H4 (cell line): Measurements from ENCODE around the gene IMMP1L. TPM values are rescaled to one million over a fixed set of nuclear protein-coding genes. Genes with fewer than 3 reads are reported as not detected.
A peak's percentile ranks its signal among the peaks of the same experiment; 100 is the strongest.
"Not testable (repeated sequence)": the region's sequence is repeated elsewhere in the genome, so short reads cannot be mapped to it uniquely, and the experiment has no call there.

Experiments used
- DNase-seq: peaks from one replicate; pipeline ENCODE4 v3.0.0-alpha.2; 2015; ENCODE audit warnings: low spot score
- total RNA-seq: library from RNA; depleted of rRNA; stranded (reverse); fragments of >200 nt; shearing (Covaris generic); gene quantifications from 2 replicates; pipeline ENCODE4 v1.2.3, GENCODE V29; 2014; rRNA removed

The IMMP1L gene
- total RNA-seq: 44.4 and 101 TPM in 2 replicates

- peak; percentile 97 for DNase-seq
Measured at GRCh38 chr11:31509429-31510345, at the start of gene IMMP1L, which contains the start of gene ELP4. IMMP1L (minus strand) TSS chr11:31509622; CDS start chr11:31463276, 46,346 bp downstream. ELP4 (plus strand) TSS chr11:31509767; CDS start chr11:31509785, 18 bp downstream.

- DNase-seq: no peak
Measured at GRCh38 chr11:31558001-31558400, 48.6 kb upstream of the IMMP1L start.

GRCh38 chr11:31555938-31556337 is 46.5 kb upstream of the IMMP1L start:
- no peak for DNase-seq

- DNase-seq: no peak
Measured at GRCh38 chr11:31542862-31543261, 33.4 kb upstream of the IMMP1L start.

- no peak for DNase-seq
Measured at GRCh38 chr11:31535479-31535878, 26.1 kb upstream of the IMMP1L start.

- no peak for DNase-seq
Measured at GRCh38 chr11:31531293-31531692, 21.9 kb upstream of the IMMP1L start.

- DNase-seq: no peak
Measured at GRCh38 chr11:31529701-31530100, 20.3 kb upstream of the IMMP1L start.

GRCh38 chr11:31529189-31529588 is 19.8 kb upstream of the IMMP1L start:
- DNase-seq: no peak

- no peak for DNase-seq
Measured at GRCh38 chr11:31521497-31522150, 12.2 kb upstream of the IMMP1L start.

GRCh38 chr11:31512117-31512516 is 2.7 kb upstream of the IMMP1L start:
- DNase-seq: no peak

GRCh38 chr11:31509051-31509428 is 382 bp downstream of the IMMP1L start:
- DNase-seq: no peak

GRCh38 chr11:31500560-31500959 is 8.9 kb downstream of the IMMP1L start:
- DNase-seq: no peak

GRCh38 chr11:31499576-31500178 is 9.7 kb downstream of the IMMP1L start:
- DNase-seq: no peak

- DNase-seq: not testable (repeated sequence)
Measured at GRCh38 chr11:31493762-31494161, 15.7 kb downstream of the IMMP1L start.

- no peak for DNase-seq
Measured at GRCh38 chr11:31493235-31493634, 16.2 kb downstream of the IMMP1L start.

GRCh38 chr11:31492320-31492913 is 17.0 kb downstream of the IMMP1L start:
- DNase-seq: no peak

- DNase-seq: peak; percentile 56
Measured at GRCh38 chr11:31487848-31488247, 21.6 kb downstream of the IMMP1L start.

GRCh38 chr11:31484497-31484896 is 24.9 kb downstream of the IMMP1L start:
- DNase-seq: no peak

GRCh38 chr11:31480930-31481329 is 28.5 kb downstream of the IMMP1L start:
- no peak for DNase-seq

GRCh38 chr11:31479066-31479465 is 30.4 kb downstream of the IMMP1L start:
- no peak for DNase-seq

GRCh38 chr11:31478223-31478590 is 31.2 kb downstream of the IMMP1L start:
- DNase-seq: no peak
